Non-pigmented ciliary epithelial cell (primary cell): Measurements from ENCODE around the gene TCF12.
"Not testable (repeated sequence)": the region's sequence is repeated elsewhere in the genome, so short reads cannot be mapped to it uniquely, and the experiment has no call there.

Experiments used
- DNase-seq: peaks from one replicate; pipeline ENCODE4 v3.0.0-alpha.2; 2010; ENCODE audit warnings: low read depth

The TCF12 gene

GRCh38 chr15:56978898-56979662 lies 60.6 kb downstream of the TCF12 start:
- DNase-seq, result peak; percentile 41

- no peak for DNase-seq
Measured at GRCh38 chr15:56980473-56980872, 62.0 kb downstream of the TCF12 start.

GRCh38 chr15:56981160-56981559 lies 62.7 kb downstream of the TCF12 start:
- no peak for DNase-seq

GRCh38 chr15:56982987-56983386 lies 64.5 kb downstream of the TCF12 start:
- DNase-seq, result no peak

GRCh38 chr15:56984681-56985481 lies 66.4 kb downstream of the TCF12 start:
- no peak for DNase-seq

- no peak for DNase-seq
Measured at GRCh38 chr15:56985856-56986255, 67.4 kb downstream of the TCF12 start.

- DNase-seq, result no peak
Measured at GRCh38 chr15:56987286-56987685, 68.8 kb downstream of the TCF12 start.

GRCh38 chr15:56988219-56988618 lies 69.8 kb downstream of the TCF12 start:
- no peak for DNase-seq

GRCh38 chr15:56989411-56989924 lies 71.0 kb downstream of the TCF12 start:
- no peak for DNase-seq

GRCh38 chr15:56991017-56991416 lies 72.6 kb downstream of the TCF12 start:
- no peak for DNase-seq

- DNase-seq, result no peak
Measured at GRCh38 chr15:56992725-56993124, 74.3 kb downstream of the TCF12 start.

GRCh38 chr15:56994280-56994679 lies 75.8 kb downstream of the TCF12 start:
- DNase-seq, result no peak

GRCh38 chr15:56996093-56996492 lies 77.6 kb downstream of the TCF12 start:
- DNase-seq, result no peak

- no peak for DNase-seq
Measured at GRCh38 chr15:56996746-56997470, 78.5 kb downstream of the TCF12 start.

GRCh38 chr15:57003418-57003817 lies 85.0 kb downstream of the TCF12 start:
- DNase-seq, result peak; percentile 82

GRCh38 chr15:57005244-57005643 lies 86.8 kb downstream of the TCF12 start:
- DNase-seq, result no peak

- DNase-seq, result not testable (repeated sequence)
Measured at GRCh38 chr15:57007797-57008196, 89.4 kb downstream of the TCF12 start.

- DNase-seq, result no peak
Measured at GRCh38 chr15:57010724-57011123, 92.3 kb downstream of the TCF12 start.

- DNase-seq, result no peak
Measured at GRCh38 chr15:57012556-57012955, 94.1 kb downstream of the TCF12 start.

- not testable (repeated sequence) for DNase-seq
Measured at GRCh38 chr15:57014896-57015295, 96.5 kb downstream of the TCF12 start.

GRCh38 chr15:57015360-57015759 lies 96.9 kb downstream of the TCF12 start:
- no peak for DNase-seq

GRCh38 chr15:57015897-57016296 lies 97.5 kb downstream of the TCF12 start:
- DNase-seq, result no peak
